Thoracic aorta (tissue), 2 donors: ENCODE data around the gene ZBTB11. TPM values are rescaled to one million over a fixed set of nuclear protein-coding genes. Genes with fewer than 3 reads are reported as not detected.

Experiments
- ATAC-seq: fragments of 150-250 bp; one replicate; pipeline ENCODE4 v1.8.0; 2017; ENCODE audit warnings: low read depth; ENCODE audit not compliant: insufficient number of reproducible peaks, low FRiP score
- DNase-seq: peaks from one replicate; pipeline ENCODE4 v3.0.0-alpha.2; 2020; ENCODE audit warnings: low spot score
- H3K27ac ChIP-seq, 2 donors: fragments of 200-600 bp; sonication (generic); 1 replicate in 1 of 2; 2 replicates in 1 of 2; pipeline ENCODE4 v1.5.1; 2016; ENCODE audit warnings: mild to moderate bottlenecking in 2 of 2, moderate library complexity in 2 of 2
- H3K27me3 ChIP-seq: fragments of 200-600 bp; sonication (generic); replicated peaks from 2 replicates; pipeline ENCODE4 v1.6.0; 2016; ENCODE audit warnings: mild to moderate bottlenecking; ENCODE audit not compliant: insufficient read depth
- H3K36me3 ChIP-seq: fragments of 200-600 bp; sonication (generic); one replicate; pipeline ENCODE4 v1.5.1; 2016
- H3K4me1 ChIP-seq, 2 donors: fragments of 200-600 bp; sonication (generic); 1 replicate in 1 of 2; 2 replicates in 1 of 2; pipeline versions ENCODE4 v1.5.1 to v1.6.0; 2016; ENCODE audit warnings: low read depth in 2 of 2, mild to moderate bottlenecking in 1 of 2; ENCODE audit not compliant: control insufficient read depth in 1 of 2
- H3K4me3 ChIP-seq: fragments of 200-600 bp; sonication (generic); 2 replicates; pipeline ENCODE4 v1.5.1; 2016; ENCODE audit warnings: mild to moderate bottlenecking
- H3K9me3 ChIP-seq: fragments of 200-600 bp; sonication (generic); 2 replicates; pipeline ENCODE4 v1.5.1; 2016
- CTCF ChIP-seq: fragments of 200-600 bp; sonication (generic); IDR thresholded peaks from one replicate; pipeline ENCODE4 v1.5.1; 2019; ENCODE audit warnings: antibody characterized with exemption
- total RNA-seq, 2 donors: library from RNA; depleted of rRNA; stranded (reverse); fragments of >200 nt; gene quantifications; one replicate each; pipeline versions ENCODE4 v1.1.0 to v1.2.3, GENCODE V29; 2016

ZBTB11 gene
- total RNA-seq, 2 donors from 2014 or later = 17.7 to 26.6 TPM

- no peak for TF ChIP-seq CTCF
- peak overlapping the region; percentile 95 to 98 for H3K27ac ChIP-seq
- peak; percentile 63 for DNase-seq
- H3K9me3 ChIP-seq = no peaks in the 10 kb centered on the region
- H3K36me3 ChIP-seq = peaks cover 13% of the 10 kb centered on the region
- peaks cover 19 to 20% of the 10 kb centered on the region in 2 donors for H3K4me1 ChIP-seq
- peak; percentile 92 for ATAC-seq
- H3K4me3 ChIP-seq = peak overlapping the region; percentile 94
- no peaks in the 10 kb centered on the region for H3K27me3 ChIP-seq
These were observed 642 bp downstream of the ZBTB11 start for GRCh38 chr3:101676216-101676764.

GRCh38 chr3:101675709-101676215, 1.2 kb downstream of the ZBTB11 start:
- Histone ChIP-seq H3K27ac (peak overlapping the region; percentile 95 to 98), H3K9me3 (no peaks in the 10 kb centered on the region), H3K4me3 (peak overlapping the region; percentile 94), H3K27me3 (no peaks in the 10 kb centered on the region), H3K36me3 (peaks cover 12% of the 10 kb centered on the region), H3K4me1 (peaks cover 19 to 20% of the 10 kb centered on the region in 2 donors)
- DNase-seq (no peak), ATAC-seq (no peak)
- no peak for TF ChIP-seq CTCF

- no peak for DNase-seq
These were observed 2.4 kb downstream of the ZBTB11 start for GRCh38 chr3:101674518-101674917.

GRCh38 chr3:101673953-101674352, 3.0 kb downstream of the ZBTB11 start:
- no peaks in the 10 kb centered on the region for H3K9me3 ChIP-seq
- TF ChIP-seq CTCF = no peak
- no peak overlapping the region for H3K27ac ChIP-seq
- peaks cover 19 to 20% of the 10 kb centered on the region in 2 donors for H3K4me1 ChIP-seq
- no peak overlapping the region for H3K4me3 ChIP-seq
- no peaks in the 10 kb centered on the region for H3K27me3 ChIP-seq
- peaks cover 5% of the 10 kb centered on the region for H3K36me3 ChIP-seq
- no peak for DNase-seq
- no peak for ATAC-seq

More at GRCh38 chr3:101674518-101674917, 2.4 kb downstream of the ZBTB11 start:
- H3K9me3 ChIP-seq = no peaks in the 10 kb centered on the region
- H3K27ac ChIP-seq = no peak overlapping the region
- TF ChIP-seq CTCF = no peak
- H3K4me3 ChIP-seq = no peak overlapping the region
- H3K4me1 ChIP-seq = peaks cover 19 to 20% of the 10 kb centered on the region in 2 donors
- peaks cover 5% of the 10 kb centered on the region for H3K36me3 ChIP-seq
- no peak for ATAC-seq
- H3K27me3 ChIP-seq = no peaks in the 10 kb centered on the region

- no peak for ATAC-seq
- peaks cover 9 to 10% of the 10 kb centered on the region in 2 donors for H3K4me1 ChIP-seq
- no peak for DNase-seq
- no peak for TF ChIP-seq CTCF
- no peaks in the 10 kb centered on the region for H3K9me3 ChIP-seq
- H3K27me3 ChIP-seq = no peaks in the 10 kb centered on the region
- peaks cover 5% of the 10 kb centered on the region for H3K36me3 ChIP-seq
- H3K27ac ChIP-seq = no peak overlapping the region
- H3K4me3 ChIP-seq = no peak overlapping the region
These were observed 5.9 kb downstream of the ZBTB11 start for GRCh38 chr3:101671014-101671413.
